Trophoblast cell (in vitro differentiated cells and primary cell): ENCODE data around the gene ATF6.
A peak's percentile ranks its signal among the peaks of the same experiment; 100 is the strongest.

Source experiments
- DNase-seq, 2 donors: peaks; one replicate each; pipeline ENCODE4 v3.0.0-alpha.2; 2016
- H2AFZ ChIP-seq: 2 replicates; pipeline ENCODE4 v1.6.1; 2013; ENCODE audit warnings: low read length, moderate library complexity, mild to moderate bottlenecking; ENCODE audit not compliant: insufficient read depth, poor library complexity
- H2AK5ac ChIP-seq: 2 replicates; pipeline ENCODE4 v1.6.1; 2013; ENCODE audit warnings: mild to moderate bottlenecking, low read length
- H2BK120ac ChIP-seq: 2 replicates; pipeline ENCODE4 v1.6.1; 2013; ENCODE audit warnings: low read length, mild to moderate bottlenecking, moderate library complexity; ENCODE audit not compliant: insufficient read depth, poor library complexity
- H2BK12ac ChIP-seq: 2 replicates; pipeline ENCODE4 v1.6.1; 2013; ENCODE audit warnings: mild to moderate bottlenecking, low read length, moderate library complexity
- H2BK5ac ChIP-seq: 2 replicates; pipeline ENCODE4 v1.6.1; 2013; ENCODE audit warnings: low read length, low read depth, moderate library complexity, mild to moderate bottlenecking; ENCODE audit not compliant: poor library complexity
- H3K14ac ChIP-seq: 2 replicates; pipeline ENCODE4 v1.6.1; 2013; ENCODE audit warnings: mild to moderate bottlenecking, low read length
- H3K18ac ChIP-seq: 2 replicates; pipeline ENCODE4 v1.6.1; 2013; ENCODE audit warnings: mild to moderate bottlenecking, low read length
- H3K23ac ChIP-seq: 2 replicates; pipeline ENCODE4 v1.6.1; 2013; ENCODE audit warnings: low read length
- H3K27ac ChIP-seq: 2 replicates; pipeline ENCODE4 v1.5.1; 2013; ENCODE audit warnings: low read depth, mild to moderate bottlenecking, inconsistent platforms, low read length, moderate library complexity
- H3K27me3 ChIP-seq: 2 replicates; pipeline ENCODE4 v1.6.1; 2013; ENCODE audit warnings: inconsistent platforms, mild to moderate bottlenecking, low read length, moderate library complexity; ENCODE audit not compliant: insufficient read depth
- H3K36me3 ChIP-seq, 2 experiments: 1 replicate in 1 of 2; 2 replicates in 1 of 2; pipeline ENCODE4 v1.6.1; 2013; ENCODE audit warnings: low read length in 2 of 2, mild to moderate bottlenecking in 2 of 2, moderate library complexity in 1 of 2; ENCODE audit not compliant: insufficient read depth in 2 of 2, control insufficient read depth in 1 of 2
- H3K4ac ChIP-seq: 2 replicates; pipeline ENCODE4 v1.6.1; 2013; ENCODE audit warnings: low read depth, mild to moderate bottlenecking, low read length, moderate library complexity
- H3K4me1 ChIP-seq, 2 experiments: 1 replicate in 1 of 2; 2 replicates in 1 of 2; pipeline ENCODE4 v1.6.1; 2013; ENCODE audit warnings: low read length in 2 of 2, mild to moderate bottlenecking in 2 of 2, moderate library complexity in 1 of 2; ENCODE audit not compliant: insufficient read depth in 2 of 2, control insufficient read depth in 1 of 2
- H3K4me2 ChIP-seq: 2 replicates; pipeline ENCODE4 v1.6.1; 2013; ENCODE audit warnings: inconsistent platforms, mild to moderate bottlenecking, low read length, moderate library complexity
- H3K4me3 ChIP-seq: 2 replicates; pipeline ENCODE4 v1.5.1; 2013; ENCODE audit warnings: mild to moderate bottlenecking, low read depth, low read length, inconsistent platforms
- H3K79me1 ChIP-seq: one replicate; pipeline ENCODE4 v1.6.1; 2013; ENCODE audit warnings: low read length
- H3K79me2 ChIP-seq: 2 replicates; pipeline ENCODE4 v1.6.1; 2013; ENCODE audit warnings: low read length, mild to moderate bottlenecking; ENCODE audit not compliant: control insufficient read depth, insufficient read depth, poor library complexity
- H3K9ac ChIP-seq: 2 replicates; pipeline ENCODE4 v1.6.1; 2013; ENCODE audit warnings: mild to moderate bottlenecking, low read length
- H3K9me3 ChIP-seq: 2 replicates; pipeline ENCODE4 v1.6.1; 2013; ENCODE audit warnings: low read depth, mild to moderate bottlenecking, control low read depth, inconsistent platforms, low read length; ENCODE audit not compliant: insufficient read depth
- H4K12ac ChIP-seq: 2 replicates; pipeline ENCODE4 v1.6.1; 2013; ENCODE audit warnings: low read depth, mild to moderate bottlenecking, low read length, moderate library complexity
- H4K8ac ChIP-seq: 2 replicates; pipeline ENCODE4 v1.6.1; 2013; ENCODE audit warnings: low read depth, mild to moderate bottlenecking, low read length, moderate library complexity
- H4K91ac ChIP-seq: one replicate; pipeline ENCODE4 v1.6.1; 2013; ENCODE audit warnings: low read depth, mild to moderate bottlenecking, low read length, moderate library complexity
- WGBS: extraction: QIAGEN DNeasy Blood & Tissue Kit; methylation state at CpG from one replicate; pipeline ENCODE4 v1.1.7; 2013; ENCODE audit warnings: missing lambda C conversion rate; ENCODE audit not compliant: insufficient read length, insufficient coverage; ENCODE audit errors: extremely low coverage; 5-methylcytosine and 5-hydroxymethylcytosine counted together

ATF6 gene

DNA sequence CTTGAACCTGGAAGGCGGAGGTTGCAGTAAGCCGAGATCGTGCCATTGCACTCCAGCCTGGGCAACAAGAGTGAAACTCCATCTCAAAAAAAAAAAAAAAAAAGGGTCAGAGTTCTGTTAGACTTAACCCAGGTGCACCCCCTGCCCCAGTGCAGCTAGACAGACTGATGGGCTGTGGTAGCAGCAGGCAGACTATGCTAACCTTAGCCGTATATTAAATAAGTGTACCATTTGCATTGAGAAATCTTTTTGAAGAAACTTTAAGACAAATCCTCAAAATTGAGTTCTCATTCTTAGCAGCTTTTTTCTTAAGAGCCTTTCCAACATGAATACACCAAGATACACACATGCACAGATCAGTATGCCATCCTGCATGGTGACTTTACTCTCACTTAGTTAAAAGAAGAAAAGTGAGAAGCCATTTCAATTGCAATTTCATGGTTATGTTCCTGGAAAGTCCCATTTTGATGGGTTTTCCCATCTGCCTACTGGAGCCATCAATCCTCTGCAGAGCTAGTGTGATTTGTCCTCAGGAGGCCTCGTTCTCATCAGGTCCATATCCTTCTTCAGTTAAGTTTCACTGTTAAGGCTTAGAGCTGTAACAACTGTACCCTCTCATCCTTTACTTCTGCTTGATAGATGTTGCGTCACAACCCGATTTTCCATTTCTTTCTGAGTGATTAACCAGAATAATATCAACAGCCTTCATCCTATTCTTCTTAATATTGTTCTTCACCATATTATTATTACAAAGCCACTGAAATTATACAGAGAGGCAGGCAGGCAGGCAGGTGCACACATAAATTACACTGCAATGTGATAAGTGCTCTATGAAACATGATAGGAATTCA lies 37.5 kb upstream of the ATF6 start:
- Histone ChIP-seq H3K4me2 (no peak overlapping the region), H3K27ac (no peak overlapping the region), H2BK120ac (no peak overlapping the region), H3K9ac (no peak overlapping the region), H2BK12ac (no peak overlapping the region), H3K27me3 (no peaks in the 10 kb centered on the region), H2AK5ac (no peak overlapping the region), H2BK5ac (no peak overlapping the region), H4K12ac (no peak overlapping the region), H3K23ac (no peak overlapping the region), H3K79me1 (peaks cover 14% of the 10 kb centered on the region), H3K18ac (no peak overlapping the region), H3K36me3 (no peaks in the 10 kb centered on the region), H3K4me3 (no peak overlapping the region), H2AFZ (no peak overlapping the region), H4K91ac (no peak overlapping the region), H3K14ac (no peak overlapping the region), H3K9me3 (peaks cover 2% of the 10 kb centered on the region), H3K4ac (no peak overlapping the region), H4K8ac (no peak overlapping the region), H3K4me1 (peaks cover 8 to 15% of the 10 kb centered on the region in 2 experiments), H3K79me2 (peaks cover 10% of the 10 kb centered on the region)
- no CpG with 5 or more reads among the region's 7 CpGs for WGBS
- no peak for DNase-seq

DNA sequence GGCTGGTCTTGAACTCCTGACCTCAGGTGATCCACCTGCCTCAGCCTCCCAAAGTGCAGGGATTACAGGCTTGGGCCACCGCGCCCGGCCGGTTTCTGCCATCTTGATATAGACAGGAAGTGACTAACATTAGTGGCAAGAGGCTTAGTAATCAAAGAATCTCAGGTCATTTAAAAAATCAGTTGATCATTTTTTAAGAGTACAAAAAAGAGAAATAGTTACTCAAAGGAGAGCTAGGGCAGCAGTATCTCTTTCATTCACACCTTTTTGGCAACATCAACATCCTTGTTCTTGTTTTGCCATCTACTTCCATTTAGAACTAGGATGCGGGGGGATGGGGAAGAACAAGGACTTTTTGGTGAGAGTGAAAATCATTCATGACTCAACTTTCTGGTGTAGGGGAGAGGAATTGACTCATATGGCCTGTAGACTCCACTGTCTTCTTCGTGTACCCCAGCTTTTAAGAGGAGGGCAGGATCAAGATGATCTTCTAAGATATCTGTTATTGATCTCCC lies 36.0 kb upstream of the ATF6 start:
- peaks cover 2% of the 10 kb centered on the region for H3K9me3 ChIP-seq
- no peak overlapping the region for H2BK5ac ChIP-seq
- H4K8ac ChIP-seq = no peak overlapping the region
- H3K79me2 ChIP-seq = peaks cover 10% of the 10 kb centered on the region
- peaks cover 10 to 11% of the 10 kb centered on the region in 2 experiments for H3K4me1 ChIP-seq
- no CpG with 5 or more reads among the region's 6 CpGs for WGBS
- no peak for DNase-seq
- H3K14ac ChIP-seq = no peak overlapping the region
- H3K4ac ChIP-seq = no peak overlapping the region
- H2AFZ ChIP-seq = no peak overlapping the region
- H3K27me3 ChIP-seq = no peaks in the 10 kb centered on the region
- H4K12ac ChIP-seq = no peak overlapping the region
- H3K27ac ChIP-seq = no peak overlapping the region
- no peaks in the 10 kb centered on the region for H3K36me3 ChIP-seq
- peaks cover 14% of the 10 kb centered on the region for H3K79me1 ChIP-seq
- no peak overlapping the region for H3K18ac ChIP-seq
- no peak overlapping the region for H3K9ac ChIP-seq
- H2BK120ac ChIP-seq = no peak overlapping the region
- H4K91ac ChIP-seq = no peak overlapping the region
- no peak overlapping the region for H3K4me2 ChIP-seq
- no peak overlapping the region for H3K4me3 ChIP-seq
- H3K23ac ChIP-seq = no peak overlapping the region
- no peak overlapping the region for H2AK5ac ChIP-seq
- no peak overlapping the region for H2BK12ac ChIP-seq

DNA sequence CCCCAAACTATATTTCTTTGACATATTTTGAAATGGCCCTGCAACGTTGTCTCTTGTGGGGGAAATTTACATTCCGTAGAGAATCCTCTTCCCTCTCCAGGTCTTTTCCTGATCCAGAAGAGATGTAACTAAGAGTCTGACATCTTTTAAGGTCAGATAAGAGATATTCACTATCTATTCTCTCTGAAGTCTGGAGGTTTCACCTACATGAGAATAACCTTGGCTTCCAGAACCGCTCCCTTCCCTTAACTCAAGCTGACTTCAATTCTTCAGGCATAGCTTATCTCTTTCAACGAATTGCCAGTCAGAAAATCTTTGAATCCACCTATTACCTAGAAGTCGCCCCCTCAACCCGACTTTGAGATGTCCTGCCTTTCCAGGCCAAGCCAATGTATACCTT lies 34.9 kb upstream of the ATF6 start:
- H3K4me3 ChIP-seq = no peak overlapping the region
- WGBS = no CpG with 5 or more reads among the region's 6 CpGs

GRCh38 chr1:161731981-161732718 lies 34.0 kb upstream of the ATF6 start:
- H3K18ac ChIP-seq = no peak overlapping the region
- H3K9me3 ChIP-seq = no peaks in the 10 kb centered on the region
- no peak overlapping the region for H3K4me2 ChIP-seq
- peaks cover 6 to 8% of the 10 kb centered on the region in 2 experiments for H3K4me1 ChIP-seq
- H2BK5ac ChIP-seq = no peak overlapping the region
- no peak overlapping the region for H2AK5ac ChIP-seq
- H4K91ac ChIP-seq = no peak overlapping the region
- no peak overlapping the region for H3K23ac ChIP-seq
- H3K79me1 ChIP-seq = peaks cover 4% of the 10 kb centered on the region
- no peaks in the 10 kb centered on the region for H3K36me3 ChIP-seq
- H4K8ac ChIP-seq = no peak overlapping the region
- no peak overlapping the region for H3K14ac ChIP-seq
- no peak for DNase-seq
- H3K27ac ChIP-seq = no peak overlapping the region
- H4K12ac ChIP-seq = no peak overlapping the region
- H3K9ac ChIP-seq = no peak overlapping the region
- no CpG with 5 or more reads among the region's 5 CpGs for WGBS
- no peak overlapping the region for H3K4me3 ChIP-seq
- no peak overlapping the region for H2BK120ac ChIP-seq
- no peaks in the 10 kb centered on the region for H3K27me3 ChIP-seq
- H2BK12ac ChIP-seq = no peak overlapping the region
- no peak overlapping the region for H3K4ac ChIP-seq
- H3K79me2 ChIP-seq = peaks cover 2% of the 10 kb centered on the region
- H2AFZ ChIP-seq = no peak overlapping the region

More for the DNA sequence above, 34.9 kb upstream of the ATF6 start:
- no peak overlapping the region for H3K9ac ChIP-seq
- no peak overlapping the region for H3K4ac ChIP-seq
- no peaks in the 10 kb centered on the region for H3K9me3 ChIP-seq
- no peak overlapping the region for H3K27ac ChIP-seq
- H2BK5ac ChIP-seq = no peak overlapping the region
- no peaks in the 10 kb centered on the region for H3K36me3 ChIP-seq
- peak overlapping the region; percentile 8 for H2BK12ac ChIP-seq
- H2AK5ac ChIP-seq = no peak overlapping the region
- no peak overlapping the region for H3K4me2 ChIP-seq
- no peak overlapping the region for H2BK120ac ChIP-seq
- no peak overlapping the region for H4K8ac ChIP-seq
- H3K18ac ChIP-seq = no peak overlapping the region
- H4K91ac ChIP-seq = no peak overlapping the region
- no peak overlapping the region for H2AFZ ChIP-seq
- peaks cover 12% of the 10 kb centered on the region for H3K79me1 ChIP-seq
- no peak overlapping the region for H3K14ac ChIP-seq
- peaks cover 6 to 8% of the 10 kb centered on the region in 2 experiments for H3K4me1 ChIP-seq
- H3K79me2 ChIP-seq = peaks cover 8% of the 10 kb centered on the region
- no peaks in the 10 kb centered on the region for H3K27me3 ChIP-seq
- H4K12ac ChIP-seq = no peak overlapping the region
- H3K23ac ChIP-seq = no peak overlapping the region
- DNase-seq = no peak
